NB4 (cell line): Measurements from ENCODE around the gene DLK1.

ENCODE experiments used
- POLR2A ChIP-seq: IDR thresholded peaks from 2 replicates; pipeline ENCODE4 v1.6.1; 2011; ENCODE audit warnings: mild to moderate bottlenecking; ENCODE audit not compliant: insufficient read length; ENCODE audit errors: extremely low read depth
- TF ChIP-seq, protein P1 (sequence below): IDR thresholded peaks from one replicate; pipeline ENCODE4 v1.5.1; 2012; ENCODE audit warnings: low read depth, low read length

DNA sequence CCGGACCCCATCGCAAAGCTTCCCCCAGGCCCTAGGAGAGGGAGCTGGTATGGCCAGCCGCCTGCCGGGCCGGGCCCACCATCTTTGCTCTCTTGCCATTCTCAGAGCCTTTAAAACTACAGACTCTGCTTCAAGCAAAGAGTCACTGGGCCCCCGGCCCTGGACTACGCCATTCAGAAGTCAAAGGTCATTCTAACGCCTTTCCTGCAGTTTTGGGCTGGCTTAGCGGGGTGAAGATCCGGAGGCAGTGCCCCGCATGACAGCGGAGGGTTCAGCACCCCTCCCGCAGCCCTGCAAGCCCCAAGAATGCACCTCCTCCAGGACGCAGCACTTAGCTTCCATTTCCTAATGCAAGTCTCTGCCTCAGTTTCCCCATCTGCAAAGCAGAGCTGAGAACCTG is 61.0 kb downstream of the DLK1 start:
- TF ChIP-seq, protein P1, sequence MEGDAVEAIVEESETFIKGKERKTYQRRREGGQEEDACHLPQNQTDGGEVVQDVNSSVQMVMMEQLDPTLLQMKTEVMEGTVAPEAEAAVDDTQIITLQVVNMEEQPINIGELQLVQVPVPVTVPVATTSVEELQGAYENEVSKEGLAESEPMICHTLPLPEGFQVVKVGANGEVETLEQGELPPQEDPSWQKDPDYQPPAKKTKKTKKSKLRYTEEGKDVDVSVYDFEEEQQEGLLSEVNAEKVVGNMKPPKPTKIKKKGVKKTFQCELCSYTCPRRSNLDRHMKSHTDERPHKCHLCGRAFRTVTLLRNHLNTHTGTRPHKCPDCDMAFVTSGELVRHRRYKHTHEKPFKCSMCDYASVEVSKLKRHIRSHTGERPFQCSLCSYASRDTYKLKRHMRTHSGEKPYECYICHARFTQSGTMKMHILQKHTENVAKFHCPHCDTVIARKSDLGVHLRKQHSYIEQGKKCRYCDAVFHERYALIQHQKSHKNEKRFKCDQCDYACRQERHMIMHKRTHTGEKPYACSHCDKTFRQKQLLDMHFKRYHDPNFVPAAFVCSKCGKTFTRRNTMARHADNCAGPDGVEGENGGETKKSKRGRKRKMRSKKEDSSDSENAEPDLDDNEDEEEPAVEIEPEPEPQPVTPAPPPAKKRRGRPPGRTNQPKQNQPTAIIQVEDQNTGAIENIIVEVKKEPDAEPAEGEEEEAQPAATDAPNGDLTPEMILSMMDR: no peak
- no peak for TF ChIP-seq POLR2A
